Uterus (tissue), 2 donors: ENCODE results near the gene IL21R.

Source experiments
- POLR2A ChIP-seq, 2 donors: fragments of 450-650 bp; IDR thresholded peaks; one replicate each; pipeline ENCODE4 v1.6.1; 2016; ENCODE audit warnings: antibody characterized with exemption in 2 of 2, mild to moderate bottlenecking in 1 of 2, moderate library complexity in 1 of 2
- TF ChIP-seq, protein P1 (sequence below), 4 experiments: fragments of 200-600 bp in 2 of 4; fragments of 450-650 bp in 2 of 4; sonication (generic) in 2 of 4; IDR thresholded peaks; one replicate each; pipeline ENCODE4 v1.5.1; 2016 to 2019; ENCODE audit warnings: antibody characterized with exemption in 4 of 4, mild to moderate bottlenecking in 2 of 4, moderate library complexity in 1 of 4

- no peak for TF ChIP-seq POLR2A (IDR thresholded peaks at IDR 0.05)
- TF ChIP-seq, protein P1, sequence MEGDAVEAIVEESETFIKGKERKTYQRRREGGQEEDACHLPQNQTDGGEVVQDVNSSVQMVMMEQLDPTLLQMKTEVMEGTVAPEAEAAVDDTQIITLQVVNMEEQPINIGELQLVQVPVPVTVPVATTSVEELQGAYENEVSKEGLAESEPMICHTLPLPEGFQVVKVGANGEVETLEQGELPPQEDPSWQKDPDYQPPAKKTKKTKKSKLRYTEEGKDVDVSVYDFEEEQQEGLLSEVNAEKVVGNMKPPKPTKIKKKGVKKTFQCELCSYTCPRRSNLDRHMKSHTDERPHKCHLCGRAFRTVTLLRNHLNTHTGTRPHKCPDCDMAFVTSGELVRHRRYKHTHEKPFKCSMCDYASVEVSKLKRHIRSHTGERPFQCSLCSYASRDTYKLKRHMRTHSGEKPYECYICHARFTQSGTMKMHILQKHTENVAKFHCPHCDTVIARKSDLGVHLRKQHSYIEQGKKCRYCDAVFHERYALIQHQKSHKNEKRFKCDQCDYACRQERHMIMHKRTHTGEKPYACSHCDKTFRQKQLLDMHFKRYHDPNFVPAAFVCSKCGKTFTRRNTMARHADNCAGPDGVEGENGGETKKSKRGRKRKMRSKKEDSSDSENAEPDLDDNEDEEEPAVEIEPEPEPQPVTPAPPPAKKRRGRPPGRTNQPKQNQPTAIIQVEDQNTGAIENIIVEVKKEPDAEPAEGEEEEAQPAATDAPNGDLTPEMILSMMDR (IDR thresholded peaks at IDR 0.05), result no peak
These were observed 24.1 kb upstream of the IL21R start for GRCh38 chr16:27377666-27378485.
